ENCODE results near the gene DHX35. TPM values are rescaled to one million over a fixed set of nuclear protein-coding genes. Genes with fewer than 3 reads are reported as not detected.

Gene DHX35
- total RNA-seq, 2 experiments from 2014 or later = 7.3 to 7.6 TPM

DNA sequence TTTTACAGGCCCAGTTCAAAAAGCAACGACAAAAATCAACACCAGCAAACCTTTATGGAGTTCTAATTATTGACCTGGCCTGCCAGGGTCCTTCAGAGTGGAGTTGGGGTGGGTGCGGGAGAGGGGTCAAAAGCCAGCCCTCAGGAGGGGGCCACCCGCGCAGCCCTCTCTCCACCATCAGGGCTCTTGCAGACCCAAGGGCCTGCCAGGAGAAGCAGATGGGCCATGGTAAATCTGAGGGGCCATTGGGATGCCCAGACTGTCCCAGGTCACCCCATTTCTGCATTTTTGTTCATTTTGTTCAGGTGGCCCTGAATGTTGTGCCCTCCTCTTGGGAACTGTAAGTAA lies 88.4 kb downstream of the DHX35 start:
- Histone ChIP-seq H3K27ac (ENCODE audit: low read depth in 1 of 2, low read length in 2 of 2) (no peak overlapping the region), H3K36me3 (ENCODE audit: insufficient read depth, low read length) (no peaks in the 10 kb centered on the region), H3K27me3 (ENCODE audit: control insufficient read depth in 1 of 2, insufficient read depth in 2 of 2, low read length in 2 of 2) (peaks cover 0 to 2% of the 10 kb centered on the region in 2 experiments), H3K4me3 (ENCODE audit: low read length) (peak overlapping the region; percentile 79), H3K4me1 (ENCODE audit: insufficient read depth, low read length) (peaks cover 15% of the 10 kb centered on the region), H3K9me3 (ENCODE audit: control insufficient read depth in 1 of 2, insufficient read depth in 1 of 2, low read length in 2 of 2) (no peaks in the 10 kb centered on the region)
- peak overlapping the region; percentile 84 for H3K4me3 Mint-ChIP-seq
- ChIA-PET CTCF (interaction anchor here (0.7 to 2.5 kb wide), 6 partner anchors 25 to 1912 kb away, joined by 3 to 24 read pairs (median 3); partner anchors contain the start of genes ACTR5 and DHX35), POLR2A (interaction anchor here (1.0 to 1.4 kb wide), 2 partner anchors 9 to 30 kb away, joined by 3 read pairs; no protein-coding TSS in a partner anchor)
- H3K36me3 Mint-ChIP-seq (ENCODE audit: low read depth) = no peaks in the 10 kb centered on the region
- DNase-seq (no peak), ATAC-seq (ENCODE audit: poor library complexity) (no peak)
- H3K4me1 Mint-ChIP-seq (ENCODE audit: low read depth) = peaks cover 11% of the 10 kb centered on the region
- no peaks in the 10 kb centered on the region for H3K27me3 Mint-ChIP-seq
- intact Hi-C loops (cut with DNase I, micrococcal nuclease) = loop anchor here (1.0 to 5.0 kb wide), 2 partner anchors 31 to 303 kb away; partner anchors contain the start of gene ACTR5 (in 1 of the 2)
- TF ChIP-seq, protein P1, sequence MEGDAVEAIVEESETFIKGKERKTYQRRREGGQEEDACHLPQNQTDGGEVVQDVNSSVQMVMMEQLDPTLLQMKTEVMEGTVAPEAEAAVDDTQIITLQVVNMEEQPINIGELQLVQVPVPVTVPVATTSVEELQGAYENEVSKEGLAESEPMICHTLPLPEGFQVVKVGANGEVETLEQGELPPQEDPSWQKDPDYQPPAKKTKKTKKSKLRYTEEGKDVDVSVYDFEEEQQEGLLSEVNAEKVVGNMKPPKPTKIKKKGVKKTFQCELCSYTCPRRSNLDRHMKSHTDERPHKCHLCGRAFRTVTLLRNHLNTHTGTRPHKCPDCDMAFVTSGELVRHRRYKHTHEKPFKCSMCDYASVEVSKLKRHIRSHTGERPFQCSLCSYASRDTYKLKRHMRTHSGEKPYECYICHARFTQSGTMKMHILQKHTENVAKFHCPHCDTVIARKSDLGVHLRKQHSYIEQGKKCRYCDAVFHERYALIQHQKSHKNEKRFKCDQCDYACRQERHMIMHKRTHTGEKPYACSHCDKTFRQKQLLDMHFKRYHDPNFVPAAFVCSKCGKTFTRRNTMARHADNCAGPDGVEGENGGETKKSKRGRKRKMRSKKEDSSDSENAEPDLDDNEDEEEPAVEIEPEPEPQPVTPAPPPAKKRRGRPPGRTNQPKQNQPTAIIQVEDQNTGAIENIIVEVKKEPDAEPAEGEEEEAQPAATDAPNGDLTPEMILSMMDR (IDR thresholded peaks at IDR 0.05) = no peak
- H3K9me3 Mint-ChIP-seq = no peaks in the 10 kb centered on the region
- H3K27ac Mint-ChIP-seq = no peak overlapping the region

DNA sequence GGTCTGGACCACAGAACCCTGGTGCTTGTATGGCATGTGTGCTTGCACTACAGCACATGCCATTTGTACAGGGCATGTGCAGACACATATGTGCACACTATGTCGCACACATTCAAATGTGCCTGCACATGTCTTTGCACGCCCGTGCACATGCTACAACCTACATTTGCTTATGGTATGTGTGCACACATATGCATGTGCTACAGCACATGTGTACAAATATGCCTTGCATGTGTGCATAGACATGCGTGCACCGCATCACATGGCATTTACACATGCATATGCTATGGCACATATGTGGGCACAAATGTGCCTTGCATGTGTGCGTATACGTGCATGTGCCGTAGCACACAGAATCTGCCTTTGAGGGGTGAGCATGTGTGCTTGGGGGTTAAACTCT lies 90.5 kb downstream of the DHX35 start:
- Mint-ChIP-seq H3K27ac (no peak overlapping the region), H3K36me3 (ENCODE audit: low read depth) (no peaks in the 10 kb centered on the region), H3K9me3 (no peaks in the 10 kb centered on the region), H3K4me3 (no peak overlapping the region), H3K27me3 (peaks cover 10% of the 10 kb centered on the region), H3K4me1 (ENCODE audit: low read depth) (peaks cover 11% of the 10 kb centered on the region)
- intact Hi-C loops (cut with DNase I, micrococcal nuclease) = loop anchor here in 1 of 2 experiments (5.0 kb wide), 1 partner anchor 305 kb away; the partner anchor contains the start of gene ACTR5
- POLR2A ChIA-PET = no interaction called here
- no peaks in the 10 kb centered on the region for H3K9me3 ChIP-seq (ENCODE audit: control insufficient read depth in 1 of 2, insufficient read depth in 1 of 2, low read length in 2 of 2)
- H3K27ac ChIP-seq (ENCODE audit: low read depth in 1 of 2, low read length in 2 of 2) = no peak overlapping the region
- H3K4me1 ChIP-seq (ENCODE audit: insufficient read depth, low read length) = peaks cover 15% of the 10 kb centered on the region
- ATAC-seq (ENCODE audit: poor library complexity) (no peak), DNase-seq (no peak)
- TF ChIP-seq, protein P1 (IDR thresholded peaks at IDR 0.05) = no peak
- peaks cover 0 to 2% of the 10 kb centered on the region in 2 experiments for H3K27me3 ChIP-seq (ENCODE audit: control insufficient read depth in 1 of 2, insufficient read depth in 2 of 2, low read length in 2 of 2)
- CTCF ChIA-PET = no interaction called here
- no peaks in the 10 kb centered on the region for H3K36me3 ChIP-seq (ENCODE audit: insufficient read depth, low read length)
- H3K4me3 ChIP-seq (ENCODE audit: low read length) = no peak overlapping the region

DNA sequence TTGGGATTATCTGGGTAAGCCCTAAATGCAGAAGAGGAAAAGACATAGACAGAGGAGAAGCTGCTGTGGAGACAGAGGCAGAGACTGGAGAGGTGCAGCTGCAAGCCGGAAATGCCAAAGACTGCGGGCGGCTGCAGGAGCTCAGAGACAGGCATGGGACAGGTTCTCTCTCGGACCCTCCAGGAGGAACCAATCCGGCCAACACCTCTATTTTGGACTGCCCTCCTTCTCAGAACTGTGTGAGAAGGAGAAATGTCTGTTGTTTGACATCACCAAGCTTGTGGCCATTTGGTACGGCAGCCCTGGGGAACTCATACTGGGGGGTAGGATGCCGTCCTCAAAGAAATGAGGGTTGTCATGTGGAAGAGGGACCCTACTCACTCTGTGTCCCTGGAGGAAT lies 95.0 kb downstream of the DHX35 start:
- Mint-ChIP-seq H3K4me1 (ENCODE audit: low read depth) (no peaks in the 10 kb centered on the region), H3K4me3 (no peak overlapping the region), H3K27me3 (peaks cover 25% of the 10 kb centered on the region), H3K36me3 (ENCODE audit: low read depth) (no peaks in the 10 kb centered on the region), H3K9me3 (no peaks in the 10 kb centered on the region), H3K27ac (no peak overlapping the region)
- no peak for ATAC-seq (ENCODE audit: poor library complexity)
- Histone ChIP-seq H3K9me3 (ENCODE audit: control insufficient read depth in 1 of 2, insufficient read depth in 1 of 2, low read length in 2 of 2) (no peaks in the 10 kb centered on the region), H3K4me1 (ENCODE audit: insufficient read depth, low read length) (no peaks in the 10 kb centered on the region), H3K36me3 (ENCODE audit: insufficient read depth, low read length) (no peaks in the 10 kb centered on the region), H3K4me3 (ENCODE audit: low read length) (no peak overlapping the region), H3K27me3 (ENCODE audit: control insufficient read depth in 1 of 2, insufficient read depth in 2 of 2, low read length in 2 of 2) (peaks cover 0 to 2% of the 10 kb centered on the region in 2 experiments), H3K27ac (ENCODE audit: low read depth in 1 of 2, low read length in 2 of 2) (no peak overlapping the region)
- no peak for DNase-seq
- TF ChIP-seq, protein P1 (IDR thresholded peaks at IDR 0.05) = no peak
- POLR2A ChIA-PET = no interaction called here
- intact Hi-C loops (cut with DNase I, micrococcal nuclease) = no loop called here
- CTCF ChIA-PET = no interaction called here
